CD4-positive, alpha-beta memory T cell (primary cell): Measurements from ENCODE around the gene DHRS4. TPM values are rescaled to one million over a fixed set of nuclear protein-coding genes. Genes with fewer than 3 reads are reported as not detected.

Experiments used
- CTCF ChIA-PET: fragments of 350-600 bp; sonication (Branson Sonifier 250); formaldehyde crosslinking; loops from one replicate; lab custom pipeline; 2021; ENCODE audit warnings: inconsistent platforms; ENCODE audit not compliant: partially characterized antibody; lab: Charles Lee
- POLR2A ChIA-PET: fragments of 350-600 bp; sonication (Branson Sonifier 250); formaldehyde crosslinking; loops from one replicate; lab custom pipeline; 2021; ENCODE audit not compliant: partially characterized antibody; lab: Charles Lee
- DNase-seq, 5 donors: peaks; one replicate each; pipeline versions ENCODE4 v3.0.0 to v3.0.0-alpha.2; 2020 to 2022; ENCODE audit warnings: mixed read lengths in 1 of 5
- H3K27ac ChIP-seq: one replicate; pipeline ENCODE4 v1.7.0; 2013; ENCODE audit warnings: low read depth, low read length
- H3K27me3 ChIP-seq: 2 replicates; pipeline ENCODE4 v1.7.0; 2013; ENCODE audit warnings: mild to moderate bottlenecking, low read length, moderate library complexity; ENCODE audit not compliant: insufficient read depth
- H3K36me3 ChIP-seq: 2 replicates; pipeline ENCODE4 v1.7.0; 2013; ENCODE audit warnings: mild to moderate bottlenecking, low read length, moderate library complexity; ENCODE audit not compliant: insufficient read depth
- H3K4me1 ChIP-seq: 2 replicates; pipeline ENCODE4 v1.7.0; 2013; ENCODE audit warnings: mild to moderate bottlenecking, low read length, moderate library complexity; ENCODE audit not compliant: insufficient read depth
- H3K4me3 ChIP-seq, 2 donors: one replicate each; pipeline ENCODE4 v1.7.0; 2013; ENCODE audit warnings: low read length in 2 of 2, mild to moderate bottlenecking in 1 of 2
- H3K9me3 ChIP-seq, 2 donors: one replicate each; pipeline ENCODE4 v1.7.0; 2013; ENCODE audit warnings: low read length in 2 of 2, control low read depth in 1 of 2; ENCODE audit not compliant: control insufficient read depth in 1 of 2
- H3K27ac Mint-ChIP-seq, 7 donors: one replicate each; pipeline ENCODE4 v1.8.0; 2020 to 2021; ENCODE audit warnings: mixed read lengths in 7 of 7, mild to moderate bottlenecking in 6 of 7, inconsistent platforms in 3 of 7, moderate library complexity in 3 of 7
- H3K27me3 Mint-ChIP-seq, 2 donors: one replicate each; pipeline ENCODE4 v1.8.0; 2020 to 2021; ENCODE audit warnings: mixed read lengths in 2 of 2
- H3K36me3 Mint-ChIP-seq, 2 donors: one replicate each; pipeline ENCODE4 v1.8.0; 2020 to 2021; ENCODE audit warnings: mixed read lengths in 2 of 2, inconsistent platforms in 1 of 2, mild to moderate bottlenecking in 1 of 2
- H3K4me1 Mint-ChIP-seq, 4 donors: one replicate each; pipeline ENCODE4 v1.8.0; 2020 to 2021; ENCODE audit warnings: mixed read lengths in 4 of 4, mild to moderate bottlenecking in 1 of 4
- H3K4me3 Mint-ChIP-seq, 8 donors: one replicate each; pipeline ENCODE4 v1.8.0; 2020 to 2021; ENCODE audit warnings: mixed read lengths in 8 of 8, mild to moderate bottlenecking in 7 of 8, moderate library complexity in 6 of 8, inconsistent platforms in 3 of 8
- H3K9me3 Mint-ChIP-seq, 8 donors: one replicate each; pipeline ENCODE4 v1.8.0; 2020 to 2021; ENCODE audit warnings: mixed read lengths in 8 of 8, mild to moderate bottlenecking in 5 of 8, inconsistent platforms in 3 of 8, moderate library complexity in 1 of 8
- intact Hi-C: fragments of 100-400 bp; cut with micrococcal nuclease; formaldehyde crosslinking; loops from one replicate; pipeline ENCODE4 v1.15.1; 2023
- polyA plus RNA-seq, 2 donors: library from polyadenylated mRNA; unstranded; fragments of 300-500 nt; fragmentation: Illumina TruSeq; gene quantifications; one replicate each; pipeline ENCODE4 v1.2.3, GENCODE V29; 2021
- total RNA-seq, 2 experiments: library from RNA; stranded (reverse); gene quantifications; one replicate each; pipeline ENCODE4 v1.2.3, GENCODE V29; 2021

Gene DHRS4
- total and polyA plus RNA-seq, 4 experiments from 2014 or later, result 14.7 to 36.2 (median 24.0) TPM

DNA sequence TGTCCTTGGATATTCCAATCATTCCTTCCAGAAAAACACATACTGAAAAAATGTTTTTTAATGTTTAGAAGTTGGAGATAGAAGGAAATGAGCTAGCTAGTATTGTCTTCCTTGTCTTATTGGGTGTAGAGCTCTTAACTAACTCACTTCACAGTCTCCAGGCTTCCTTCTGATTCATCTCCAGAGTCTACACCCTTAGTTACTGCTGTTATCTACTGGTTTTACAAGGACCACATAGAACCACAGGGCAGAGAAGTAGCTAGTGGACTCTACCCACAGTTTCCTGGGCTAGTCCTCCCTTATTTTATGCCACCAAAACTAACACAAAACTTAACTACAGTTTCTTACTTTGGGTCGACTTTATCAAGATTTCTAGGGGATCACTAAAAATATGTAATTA lies 31.0 kb upstream of the DHRS4 start:
- POLR2A ChIA-PET, result no interaction called here
- Mint-ChIP-seq H3K4me3 (no peak overlapping the region), H3K27me3 (peaks cover 2 to 6% of the 10 kb centered on the region in 2 donors), H3K36me3 (peaks cover 0 to 1% of the 10 kb centered on the region in 2 donors), H3K27ac (no peak overlapping the region), H3K4me1 (no peaks in the 10 kb centered on the region), H3K9me3 (peaks cover 0 to 15% (median 6%) of the 10 kb centered on the region in 8 donors)
- H3K27ac ChIP-seq, result no peak overlapping the region
- H3K27me3 ChIP-seq, result no peaks in the 10 kb centered on the region
- CTCF ChIA-PET, result interaction anchor here (0.8 kb wide), 1 partner anchor 334 kb away, joined by 3 read pairs; no protein-coding TSS in a partner anchor
- no peaks in the 10 kb centered on the region for H3K36me3 ChIP-seq
- peaks cover 0 to under 1% of the 10 kb centered on the region in 2 donors for H3K9me3 ChIP-seq
- DNase-seq, result no peak
- H3K4me1 ChIP-seq, result no peaks in the 10 kb centered on the region
- intact Hi-C loops, result no loop called here
- H3K4me3 ChIP-seq, result no peak overlapping the region

DNA sequence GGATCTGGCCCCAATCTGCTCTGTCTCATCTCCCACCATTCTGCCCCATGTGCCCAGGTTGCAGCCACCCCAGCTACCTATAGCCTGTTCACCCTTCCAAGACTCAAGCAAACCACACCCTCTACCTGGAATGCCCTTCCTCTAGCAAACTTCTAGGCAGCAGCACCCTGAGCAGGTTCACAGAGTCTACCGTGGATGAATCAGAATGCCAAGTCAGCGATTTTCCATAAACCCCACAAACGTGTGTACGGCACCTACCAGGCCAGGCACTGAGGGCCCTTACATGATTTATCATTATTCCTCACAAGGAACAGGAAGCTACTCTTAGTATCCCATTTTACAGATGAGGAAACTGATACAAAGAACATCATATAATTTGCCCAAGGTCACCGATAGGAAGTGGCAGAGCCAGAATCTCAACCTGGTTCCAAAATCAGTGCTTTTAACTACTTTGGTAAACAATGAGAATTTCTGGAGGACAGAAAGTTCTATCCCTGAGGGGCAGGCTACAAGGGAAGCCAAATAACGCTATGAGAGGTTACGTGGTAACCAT lies 28.0 kb upstream of the DHRS4 start:
- Mint-ChIP-seq H3K36me3 (no peaks in the 10 kb centered on the region), H3K9me3 (peaks cover 0 to 3% (median 0%) of the 10 kb centered on the region in 8 donors), H3K4me1 (peaks cover 0 to 2% (median 0%) of the 10 kb centered on the region in 4 donors), H3K4me3 (no peak overlapping the region), H3K27me3 (peaks cover 2 to 8% of the 10 kb centered on the region in 2 donors), H3K27ac (no peak overlapping the region)
- H3K9me3 ChIP-seq, result no peaks in the 10 kb centered on the region
- POLR2A ChIA-PET, result no interaction called here
- H3K4me1 ChIP-seq, result no peaks in the 10 kb centered on the region
- DNase-seq, result no peak
- H3K36me3 ChIP-seq, result no peaks in the 10 kb centered on the region
- no peaks in the 10 kb centered on the region for H3K27me3 ChIP-seq
- no peak overlapping the region for H3K27ac ChIP-seq
- CTCF ChIA-PET, result interaction anchor here (0.6 to 1.2 kb wide), 2 partner anchors 260 to 337 kb away, joined by 3 to 6 read pairs; no protein-coding TSS in a partner anchor
- no peak overlapping the region for H3K4me3 ChIP-seq
- intact Hi-C loops, result no loop called here

DNA sequence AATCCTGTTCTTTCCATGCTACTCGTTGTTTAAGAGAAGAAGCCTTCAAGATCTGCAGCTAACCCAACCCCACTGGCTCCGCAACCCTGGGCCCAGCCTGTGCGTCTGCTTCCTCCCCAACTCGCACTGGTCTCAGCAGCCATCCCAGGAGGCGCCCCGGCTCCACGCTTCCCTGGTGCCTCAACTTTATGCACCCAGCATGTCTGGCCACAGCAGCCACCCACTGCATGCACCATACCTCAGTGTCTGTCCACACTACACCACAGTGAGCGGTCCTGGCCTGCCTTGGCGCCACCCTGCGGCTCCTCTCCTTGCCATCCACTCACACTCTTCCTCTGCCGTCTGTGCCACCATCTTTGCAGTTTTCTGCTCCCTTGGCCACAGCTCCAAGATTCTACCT lies 27.0 kb upstream of the DHRS4 start:
- Histone ChIP-seq H3K36me3 (no peaks in the 10 kb centered on the region), H3K4me1 (no peaks in the 10 kb centered on the region), H3K9me3 (no peaks in the 10 kb centered on the region), H3K27me3 (no peaks in the 10 kb centered on the region), H3K4me3 (no peak overlapping the region), H3K27ac (no peak overlapping the region)
- DNase-seq, result no peak
- POLR2A ChIA-PET, result no interaction called here
- Mint-ChIP-seq H3K27me3 (peaks cover 2 to 8% of the 10 kb centered on the region in 2 donors), H3K9me3 (peaks cover 0 to 3% (median 0%) of the 10 kb centered on the region in 8 donors), H3K27ac (peak overlapping the region in 2 of 7 donors; percentile 42 to 77), H3K4me1 (peaks cover 0 to 2% (median 0%) of the 10 kb centered on the region in 4 donors), H3K4me3 (no peak overlapping the region), H3K36me3 (no peaks in the 10 kb centered on the region)
- CTCF ChIA-PET, result interaction anchor here (1.2 kb wide), 1 partner anchor 338 kb away, joined by 6 read pairs; no protein-coding TSS in a partner anchor
- intact Hi-C loops, result no loop called here

- Mint-ChIP-seq H3K4me3 (no peak overlapping the region), H3K4me1 (peaks cover 0 to 2% (median 0%) of the 10 kb centered on the region in 4 donors), H3K27ac (no peak overlapping the region), H3K36me3 (no peaks in the 10 kb centered on the region), H3K9me3 (no peaks in the 10 kb centered on the region), H3K27me3 (peaks cover 2 to 6% of the 10 kb centered on the region in 2 donors)
- H3K36me3 ChIP-seq, result no peaks in the 10 kb centered on the region
- H3K27me3 ChIP-seq, result no peaks in the 10 kb centered on the region
- CTCF ChIA-PET, result interaction anchor here (0.7 to 6.6 kb wide), 3 partner anchors 11 to 341 kb away, joined by 3 to 73 read pairs (median 19); no protein-coding TSS in a partner anchor
- H3K4me1 ChIP-seq, result no peaks in the 10 kb centered on the region
- DNase-seq, result no peak
- no peak overlapping the region for H3K4me3 ChIP-seq
- intact Hi-C loops, result loop anchor here (1.0 to 2.0 kb wide), 3 partner anchors 25 to 340 kb away; no protein-coding TSS in a partner anchor
- no peak overlapping the region for H3K27ac ChIP-seq
- H3K9me3 ChIP-seq, result no peaks in the 10 kb centered on the region
- POLR2A ChIA-PET, result no interaction called here
These were observed 24.4 kb upstream of the DHRS4 start for GRCh38 chr14:23929136-23929535.

DNA sequence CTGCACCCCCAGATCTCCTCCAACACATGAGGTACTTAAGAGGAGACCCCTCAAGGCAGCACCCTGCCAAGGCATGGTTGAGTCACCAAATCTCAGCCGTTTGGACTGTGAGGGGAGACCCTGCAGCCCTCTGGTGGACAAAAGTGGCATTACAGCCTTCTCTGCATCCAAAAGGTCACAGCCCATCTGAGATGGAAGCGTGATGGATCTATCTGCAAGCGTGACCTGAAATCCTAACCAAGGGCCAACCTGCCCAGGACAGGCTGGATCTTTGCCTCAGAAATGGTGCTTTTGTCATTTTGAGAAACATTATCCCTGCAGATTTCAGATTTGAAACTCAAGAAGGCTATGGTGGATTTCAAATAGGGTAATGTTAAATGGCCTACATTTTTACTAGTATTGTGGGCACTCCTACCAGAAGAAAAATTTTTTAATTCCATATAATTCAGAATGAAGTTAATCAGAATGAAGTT lies 23.7 kb upstream of the DHRS4 start:
- peak; percentile 67 to 73 (median 72) for DNase-seq
- no peak overlapping the region for H3K4me3 Mint-ChIP-seq
- peaks cover 2 to 6% of the 10 kb centered on the region in 2 donors for H3K27me3 Mint-ChIP-seq
- no peaks in the 10 kb centered on the region for H3K36me3 ChIP-seq
- peaks cover 0 to 2% (median 0%) of the 10 kb centered on the region in 4 donors for H3K4me1 Mint-ChIP-seq
- no peak overlapping the region for H3K27ac ChIP-seq
- no peaks in the 10 kb centered on the region for H3K9me3 ChIP-seq
- POLR2A ChIA-PET, result interaction anchor here (1.1 kb wide), 1 partner anchor 24 kb away, joined by 4 read pairs; the partner anchor contains the start of gene DHRS4
- H3K27me3 ChIP-seq, result no peaks in the 10 kb centered on the region
- intact Hi-C loops, result loop anchor here (1.0 to 2.0 kb wide), 3 partner anchors 24 to 341 kb away; no protein-coding TSS in a partner anchor
- H3K36me3 Mint-ChIP-seq, result no peaks in the 10 kb centered on the region
- no peaks in the 10 kb centered on the region for H3K9me3 Mint-ChIP-seq
- H3K4me1 ChIP-seq, result no peaks in the 10 kb centered on the region
- CTCF ChIA-PET, result interaction anchor here (0.6 to 6.6 kb wide), 6 partner anchors 15 to 341 kb away, joined by 3 to 73 read pairs (median 10); partner anchors contain the start of gene DHRS4
- no peak overlapping the region for H3K4me3 ChIP-seq
- H3K27ac Mint-ChIP-seq, result no peak overlapping the region

- ChIA-PET CTCF (interaction anchor here (0.7 to 6.6 kb wide), 9 partner anchors 13 to 348 kb away, joined by 3 to 73 read pairs (median 6); partner anchors contain the start of gene DHRS4), POLR2A (interaction anchor here (0.7 to 1.1 kb wide), 2 partner anchors 23 to 342 kb away, joined by 4 read pairs; partner anchors contain the start of gene DHRS4)
- H3K4me1 ChIP-seq, result no peaks in the 10 kb centered on the region
- Mint-ChIP-seq H3K27ac (no peak overlapping the region), H3K9me3 (no peaks in the 10 kb centered on the region), H3K27me3 (peaks cover 2 to 6% of the 10 kb centered on the region in 2 donors), H3K36me3 (no peaks in the 10 kb centered on the region), H3K4me1 (peaks cover 0 to 2% (median 0%) of the 10 kb centered on the region in 4 donors), H3K4me3 (no peak overlapping the region)
- H3K9me3 ChIP-seq, result no peaks in the 10 kb centered on the region
- intact Hi-C loops, result no loop called here
- DNase-seq, result no peak
- no peak overlapping the region for H3K4me3 ChIP-seq
- H3K27ac ChIP-seq, result no peak overlapping the region
- no peaks in the 10 kb centered on the region for H3K36me3 ChIP-seq
- H3K27me3 ChIP-seq, result no peaks in the 10 kb centered on the region
These were observed 22.8 kb upstream of the DHRS4 start for GRCh38 chr14:23930742-23931141.

GRCh38 chr14:23931721-23932289 lies 21.8 kb upstream of the DHRS4 start:
- H3K27ac ChIP-seq, result no peak overlapping the region
- H3K27me3 ChIP-seq, result no peaks in the 10 kb centered on the region
- intact Hi-C loops, result no loop called here
- Mint-ChIP-seq H3K27me3 (peaks cover under 1 to 6% of the 10 kb centered on the region in 2 donors), H3K27ac (no peak overlapping the region), H3K4me1 (peaks cover 0 to 2% (median 0%) of the 10 kb centered on the region in 4 donors), H3K9me3 (no peaks in the 10 kb centered on the region), H3K4me3 (no peak overlapping the region), H3K36me3 (no peaks in the 10 kb centered on the region)
- no peaks in the 10 kb centered on the region for H3K4me1 ChIP-seq
- POLR2A ChIA-PET, result no interaction called here
- CTCF ChIA-PET, result interaction anchor here (0.7 to 6.6 kb wide), 8 partner anchors 13 to 349 kb away, joined by 3 to 73 read pairs (median 6); partner anchors contain the start of gene DHRS4
- DNase-seq, result no peak
- no peaks in the 10 kb centered on the region for H3K36me3 ChIP-seq
- H3K9me3 ChIP-seq, result no peaks in the 10 kb centered on the region
- H3K4me3 ChIP-seq, result no peak overlapping the region
